ENCODE results near the gene ADCY5.

ADCY5 gene

GRCh38 chr3:123341871-123342630 is 106.8 kb downstream of the ADCY5 start:
- DNase-seq (ENCODE audit: low read depth): no peak

- DNase-seq (ENCODE audit: low read depth): no peak
Observed at GRCh38 chr3:123340336-123340735, 108.6 kb downstream of the ADCY5 start.

DNA sequence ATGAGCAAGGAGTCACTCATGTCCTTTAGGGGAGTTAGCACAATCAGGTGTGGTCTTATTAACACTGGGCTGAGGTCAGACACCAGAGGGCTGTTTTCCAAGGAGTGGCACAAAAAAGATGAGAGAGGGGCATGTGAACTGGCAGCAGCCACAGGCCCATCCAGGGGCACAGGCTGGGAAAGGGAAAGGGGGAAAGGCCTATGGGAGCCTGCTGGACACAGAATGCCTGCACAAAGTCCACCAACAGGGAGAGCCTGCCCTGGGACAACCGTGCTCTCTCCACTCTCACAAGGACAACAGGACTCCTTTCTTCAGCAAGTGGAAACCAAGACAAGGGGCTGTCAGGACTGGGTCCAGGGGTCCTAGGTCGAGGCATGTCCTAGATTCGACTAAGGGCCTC is 109.6 kb downstream of the ADCY5 start:
- no peak for DNase-seq (ENCODE audit: low read depth)

- DNase-seq (ENCODE audit: low read depth): no peak
Observed at GRCh38 chr3:123338620-123339061, 110.2 kb downstream of the ADCY5 start.

DNA sequence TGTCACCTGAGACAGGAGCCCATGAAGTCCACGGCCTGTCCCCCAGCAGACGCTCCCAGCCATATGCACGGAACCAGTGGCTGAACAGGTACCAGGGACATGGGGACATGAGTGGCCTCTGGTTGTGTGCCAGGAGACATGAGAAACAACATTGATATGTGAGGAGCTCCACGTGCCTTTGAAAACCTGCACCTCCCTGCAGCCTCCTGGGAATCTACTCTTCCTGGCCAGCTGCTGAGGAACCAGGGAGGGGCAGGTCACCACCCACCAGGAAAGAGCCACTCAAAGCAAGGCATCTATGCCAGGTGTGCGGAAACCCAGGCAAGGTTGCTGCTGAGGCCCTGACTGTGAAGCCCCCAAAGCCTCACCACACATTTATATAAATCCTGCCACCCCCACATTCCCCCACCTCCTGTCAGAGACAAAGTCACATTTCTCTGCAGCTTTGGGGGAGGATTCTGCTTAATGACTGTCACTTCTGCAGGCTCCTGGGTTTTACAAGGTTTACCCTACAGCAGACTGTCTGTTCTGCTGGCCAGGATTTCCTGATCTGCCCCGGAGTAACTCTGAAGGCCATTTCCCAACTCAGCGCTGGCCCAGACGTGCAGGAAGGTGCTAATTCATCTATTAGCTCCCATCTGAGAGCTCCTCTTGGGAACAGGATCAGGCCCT is 110.8 kb downstream of the ADCY5 start:
- DNase-seq (ENCODE audit: low read depth): no peak

DNA sequence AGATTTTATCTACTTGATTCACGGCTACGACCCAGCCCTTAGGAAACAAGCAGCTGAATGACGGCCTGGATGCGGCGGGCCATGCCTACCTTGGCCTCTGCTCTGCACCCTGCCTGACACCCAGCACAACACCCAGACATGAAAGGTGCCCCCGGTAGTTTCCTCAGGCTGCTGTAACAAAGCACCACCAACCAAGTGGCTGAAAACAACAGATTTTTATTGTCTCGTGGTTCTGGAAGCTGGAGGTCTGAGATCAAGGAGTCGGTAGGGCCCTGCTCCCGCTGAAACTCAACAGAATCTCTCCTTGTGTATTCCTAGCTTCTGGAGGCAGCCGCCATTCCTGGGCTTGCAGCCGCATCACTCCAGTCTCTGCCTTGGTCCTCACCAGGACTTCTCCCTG is 111.7 kb downstream of the ADCY5 start:
- DNase-seq (ENCODE audit: low read depth): no peak

DNA sequence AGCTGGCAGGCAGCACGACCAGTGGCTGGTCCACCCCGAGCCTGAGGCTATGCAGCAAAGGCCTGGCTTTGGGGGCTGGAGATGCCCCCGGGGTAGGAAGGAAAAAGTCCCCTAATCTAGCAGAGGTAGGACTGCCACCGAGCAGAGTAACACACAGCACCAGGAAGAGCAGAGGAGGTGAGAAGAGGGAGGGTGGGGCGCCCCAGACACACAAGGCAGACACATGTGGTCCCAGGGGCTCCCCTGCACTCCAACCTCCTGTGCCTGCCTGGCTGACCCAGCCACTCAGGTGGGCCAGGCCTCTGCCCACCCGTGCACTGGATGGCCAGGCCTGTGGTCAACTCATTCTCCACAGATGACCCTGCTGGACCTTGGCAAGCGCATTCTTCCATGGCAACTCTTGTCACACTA is 112.4 kb downstream of the ADCY5 start:
- no peak for DNase-seq (ENCODE audit: low read depth)

DNA sequence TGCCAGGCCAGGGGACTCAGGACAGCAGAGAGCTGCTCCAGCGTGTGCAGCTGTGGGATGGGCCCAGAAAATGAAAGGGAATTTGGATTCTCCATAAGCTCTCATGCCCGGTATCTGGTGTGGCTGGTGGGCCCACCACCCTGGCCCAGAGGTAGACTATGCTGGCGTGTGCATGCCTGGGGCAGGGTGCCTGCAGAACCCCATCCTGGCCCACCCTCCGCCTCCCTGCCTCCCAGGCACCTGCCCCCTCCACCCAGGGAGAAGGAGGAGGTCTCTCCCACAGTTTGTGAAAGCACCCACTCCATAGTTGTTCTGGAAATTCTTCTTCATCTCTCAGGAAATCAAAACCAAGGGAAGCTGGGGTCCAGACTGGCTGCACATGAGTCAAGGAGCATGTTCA is 112.9 kb downstream of the ADCY5 start:
- no peak for DNase-seq (ENCODE audit: low read depth)

- DNase-seq (ENCODE audit: low read depth): no peak
Observed at GRCh38 chr3:123335007-123335670, 113.8 kb downstream of the ADCY5 start.

- DNase-seq (ENCODE audit: low read depth): no peak
Observed at GRCh38 chr3:123334056-123334455, 114.8 kb downstream of the ADCY5 start.

GRCh38 chr3:123333401-123333800 is 115.5 kb downstream of the ADCY5 start:
- no peak for DNase-seq (ENCODE audit: low read depth)

GRCh38 chr3:123332124-123332641 is 116.7 kb downstream of the ADCY5 start:
- DNase-seq (ENCODE audit: low read depth): no peak

DNA sequence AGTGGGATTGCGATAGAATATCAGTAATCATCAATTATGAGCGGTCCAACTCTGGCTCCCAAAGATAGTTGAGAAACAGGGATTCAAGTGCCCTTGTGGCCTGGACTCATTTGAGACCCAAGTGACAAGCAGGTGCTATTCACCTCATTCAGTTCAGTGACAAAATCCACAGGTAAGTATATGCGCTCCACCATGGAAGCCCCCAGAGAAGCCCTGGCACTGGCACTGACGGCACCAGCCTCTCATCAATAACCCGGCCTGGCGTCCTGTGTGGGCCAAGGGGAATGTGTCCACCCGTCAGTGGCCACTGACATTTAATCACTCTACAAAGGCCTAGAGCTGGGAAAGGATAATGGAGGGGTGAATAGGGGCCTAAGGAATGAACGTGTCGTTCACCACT is 117.2 kb downstream of the ADCY5 start:
- no peak for DNase-seq (ENCODE audit: low read depth)

DNA sequence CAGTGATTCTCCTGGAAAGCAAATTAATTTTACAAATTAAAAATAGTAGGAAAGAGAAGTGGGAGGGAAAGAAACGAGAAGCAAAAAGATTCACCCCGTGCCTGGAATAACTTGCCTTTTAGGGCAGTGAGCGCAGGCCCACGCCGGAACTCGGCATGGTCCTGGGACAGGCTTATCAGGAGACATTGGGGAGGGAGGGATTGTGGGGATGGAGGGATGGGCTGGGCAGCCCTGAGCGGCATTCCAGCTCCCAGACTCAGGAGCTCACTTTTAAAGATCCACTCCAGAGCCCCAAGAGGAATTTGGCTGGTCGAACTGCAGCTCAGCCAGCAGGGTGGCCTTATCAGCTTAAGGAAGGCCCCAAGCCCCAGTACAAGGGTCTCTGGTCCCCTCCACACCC is 117.9 kb downstream of the ADCY5 start:
- DNase-seq (ENCODE audit: low read depth): no peak

DNA sequence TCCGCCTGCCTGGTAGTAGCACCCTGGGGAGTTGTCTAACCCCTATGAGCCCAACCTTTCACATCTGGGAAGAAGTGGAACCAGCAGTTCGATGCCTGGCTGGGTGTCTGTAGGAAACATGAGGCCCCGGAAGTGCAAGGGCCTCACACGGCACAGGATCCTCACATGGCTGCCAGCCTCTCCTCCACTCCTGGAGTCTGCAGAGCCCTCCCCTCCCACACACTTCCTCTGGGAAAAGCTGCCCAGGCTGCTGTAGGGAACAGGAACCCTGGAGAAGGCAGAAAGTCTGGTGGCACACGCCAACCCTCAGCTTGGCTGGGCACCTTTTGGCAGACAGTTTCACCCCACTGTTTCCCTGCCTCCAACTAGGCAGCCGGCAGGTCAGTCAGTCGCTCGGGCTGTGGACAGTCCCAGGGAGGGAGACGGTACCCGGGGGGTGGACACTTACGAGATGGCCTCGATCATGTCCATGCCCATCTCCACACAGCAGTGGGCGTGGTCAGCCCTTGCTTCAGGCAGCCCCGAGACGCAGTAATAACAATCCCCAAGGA is 118.4 kb downstream of the ADCY5 start:
- no peak for DNase-seq (ENCODE audit: low read depth)

- DNase-seq (ENCODE audit: low read depth): no peak
Observed at GRCh38 chr3:123329636-123330340, 119.1 kb downstream of the ADCY5 start.

- DNase-seq (ENCODE audit: low read depth): no peak
Observed at GRCh38 chr3:123328851-123329635, 119.8 kb downstream of the ADCY5 start.

- DNase-seq (ENCODE audit: low read depth): no peak
Observed at GRCh38 chr3:123327956-123328850, 120.7 kb downstream of the ADCY5 start.

- DNase-seq (ENCODE audit: low read depth): no peak
Observed at GRCh38 chr3:123327480-123327879, 121.4 kb downstream of the ADCY5 start.

GRCh38 chr3:123326531-123326930 is 122.4 kb downstream of the ADCY5 start:
- DNase-seq (ENCODE audit: low read depth): no peak
